T-helper 1 cell treated with Interleukin-12 subunit alpha and Interleukin-12 subunit beta and Interleukin-4 antibody, amounts not matched to agents 30 ng/mL and 1 ng/mL, for 36 hours (primary cell): ENCODE results near the gene PCDHB9. TPM values are rescaled to one million over a fixed set of nuclear protein-coding genes. Genes with fewer than 3 reads are reported as not detected.
"Not testable (repeated sequence)": the region's sequence is repeated elsewhere in the genome, so short reads cannot be mapped to it uniquely, and the experiment has no call there.

Source experiments
- intact Hi-C: fragments of 100-400 bp; cut with micrococcal nuclease; formaldehyde crosslinking; loops from one replicate; pipeline ENCODE4 v1.15.1; 2024
- total RNA-seq: library from RNA; stranded (reverse); gene quantifications from 2 replicates; pipeline ENCODE4 v1.2.3, GENCODE V29; 2022

PCDHB9 gene
- total RNA-seq: not detected in 2 replicates

GRCh38 chr5:141186897-141187512 is at the start of gene PCDHB9:
PCDHB9 (plus strand) TSS chr5:141187161; CDS start chr5:141187319, 158 bp downstream.
- intact Hi-C loops: loop anchor here (5.0 to 10.0 kb wide), 2 partner anchors 342 to 370 kb away; partner anchors contain the start of genes PCDHA8 and PCDHA9

GRCh38 chr5:141137346-141137745 is 49.6 kb upstream of the PCDHB9 start:
- intact Hi-C loops: not testable (repeated sequence)

DNA sequence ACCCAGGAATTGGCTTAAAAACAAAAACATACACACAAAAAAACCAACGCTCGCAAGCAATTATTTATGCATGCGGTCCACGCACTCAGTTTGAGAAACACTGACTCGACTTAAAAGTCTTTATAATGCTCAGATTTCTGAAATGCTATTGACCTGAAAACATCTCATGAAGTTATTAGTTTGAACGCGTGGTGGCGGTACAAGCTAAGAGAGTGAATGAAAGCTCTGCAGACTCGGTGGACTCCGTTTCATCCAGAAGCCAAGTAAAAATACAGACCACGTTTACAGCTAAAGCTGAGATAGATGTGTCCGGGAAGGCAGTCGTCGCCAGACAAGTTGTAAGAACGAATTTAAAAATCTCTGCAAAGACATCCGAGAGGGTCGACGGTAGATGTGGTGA is 37.1 kb upstream of the PCDHB9 start, which contains the start of gene PCDHB6:
Gene PCDHB6 (plus strand): TSS at position 246 of the 400 bp plus-strand sequence. CDS start 201 bp downstream, outside the sequence.
- intact Hi-C loops: loop anchor here (10.0 kb wide), 1 partner anchor 265 kb away; the partner anchor contains the start of gene PCDHA13

DNA sequence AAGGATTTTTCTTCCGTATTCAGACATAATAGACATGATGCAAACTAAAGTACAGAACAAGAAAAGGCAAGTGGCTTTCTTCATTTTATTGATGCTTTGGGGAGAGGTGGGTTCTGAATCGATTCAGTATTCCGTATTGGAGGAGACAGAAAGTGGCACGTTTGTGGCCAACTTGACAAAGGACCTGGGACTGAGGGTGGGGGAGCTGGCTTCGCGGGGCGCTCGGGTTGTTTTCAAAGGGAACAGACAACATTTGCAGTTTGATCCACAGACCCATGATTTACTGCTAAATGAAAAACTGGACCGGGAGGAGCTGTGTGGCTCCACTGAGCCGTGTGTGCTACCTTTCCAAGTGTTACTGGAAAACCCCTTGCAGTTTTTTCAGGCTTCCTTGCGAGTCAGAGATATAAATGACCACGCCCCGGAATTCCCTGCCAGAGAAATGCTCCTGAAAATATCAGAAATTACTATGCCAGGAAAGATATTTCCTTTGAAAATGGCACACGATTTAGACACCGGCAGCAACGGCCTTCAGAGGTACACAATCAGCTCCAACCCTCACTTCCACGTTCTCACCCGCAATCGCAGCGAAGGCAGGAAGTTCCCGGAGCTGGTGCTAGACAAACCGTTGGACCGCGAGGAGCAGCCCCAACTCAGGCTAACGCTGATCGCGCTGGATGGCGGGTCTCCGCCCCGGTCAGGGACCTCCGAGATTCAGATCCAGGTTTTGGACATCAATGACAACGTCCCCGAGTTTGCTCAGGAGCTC is 36.6 kb upstream of the PCDHB9 start:
- intact Hi-C loops: loop anchor here (10.0 kb wide), 1 partner anchor 266 kb away; the partner anchor contains the start of gene PCDHA13

DNA sequence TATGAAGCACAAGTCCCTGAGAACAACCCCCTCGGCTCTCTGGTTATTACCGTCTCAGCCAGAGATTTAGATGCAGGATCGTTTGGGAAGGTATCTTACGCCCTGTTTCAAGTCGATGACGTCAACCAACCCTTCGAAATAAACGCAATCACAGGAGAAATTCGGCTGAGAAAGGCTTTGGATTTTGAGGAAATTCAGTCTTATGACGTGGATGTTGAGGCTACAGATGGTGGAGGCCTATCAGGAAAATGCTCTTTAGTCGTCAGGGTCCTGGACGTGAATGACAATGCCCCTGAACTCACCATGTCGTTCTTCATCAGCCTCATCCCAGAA is 36.0 kb upstream of the PCDHB9 start:
- intact Hi-C loops: loop anchor here (10.0 kb wide), 1 partner anchor 266 kb away; the partner anchor contains the start of gene PCDHA13

DNA sequence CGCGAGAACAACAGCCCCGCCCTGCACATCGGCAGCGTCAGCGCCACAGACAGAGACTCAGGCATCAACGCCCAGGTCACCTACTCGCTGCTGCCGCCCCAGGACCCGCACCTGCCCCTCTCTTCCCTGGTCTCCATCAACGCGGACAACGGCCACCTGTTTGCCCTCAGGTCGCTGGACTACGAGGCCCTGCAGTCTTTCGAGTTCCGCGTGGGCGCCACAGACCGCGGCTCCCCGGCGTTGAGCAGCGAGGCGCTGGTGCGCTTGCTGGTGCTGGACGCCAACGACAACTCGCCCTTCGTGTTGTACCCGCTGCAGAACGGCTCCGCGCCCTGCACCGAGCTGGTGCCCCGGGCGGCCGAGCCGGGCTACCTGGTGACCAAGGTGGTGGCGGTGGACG is 35.3 kb upstream of the PCDHB9 start:
- intact Hi-C loops: loop anchor here (10.0 kb wide), 1 partner anchor 267 kb away; the partner anchor contains the start of gene PCDHA13

DNA sequence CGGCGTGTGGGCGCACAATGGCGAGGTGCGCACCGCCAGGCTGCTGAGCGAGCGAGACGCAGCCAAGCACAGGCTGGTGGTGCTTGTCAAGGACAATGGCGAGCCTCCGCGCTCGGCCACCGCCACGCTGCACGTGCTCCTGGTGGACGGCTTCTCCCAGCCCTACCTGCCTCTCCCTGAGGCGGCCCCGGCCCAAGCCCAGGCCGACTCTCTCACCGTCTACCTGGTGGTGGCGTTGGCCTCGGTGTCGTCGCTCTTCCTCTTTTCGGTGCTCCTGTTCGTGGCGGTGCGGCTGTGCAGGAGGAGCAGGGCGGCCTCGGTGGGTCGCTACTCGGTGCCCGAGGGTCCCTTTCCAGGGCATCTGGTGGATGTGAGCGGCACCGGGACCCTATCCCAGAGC is 34.9 kb upstream of the PCDHB9 start:
- intact Hi-C loops: loop anchor here (10.0 kb wide), 1 partner anchor 267 kb away; the partner anchor contains the start of gene PCDHA13

- intact Hi-C loops: loop anchor here (10.0 kb wide), 1 partner anchor 271 kb away; the partner anchor contains the start of gene PCDHA13
Measured at GRCh38 chr5:141155540-141156374, 31.2 kb upstream of the PCDHB9 start.

- intact Hi-C loops: loop anchor here (10.0 kb wide), 1 partner anchor 273 kb away; the partner anchor contains the start of gene PCDHA13
Measured at GRCh38 chr5:141157356-141157755, 29.6 kb upstream of the PCDHB9 start.

GRCh38 chr5:141157901-141158300 is 29.1 kb upstream of the PCDHB9 start:
- intact Hi-C loops: loop anchor here (10.0 kb wide), 1 partner anchor 273 kb away; the partner anchor contains the start of gene PCDHA13

DNA sequence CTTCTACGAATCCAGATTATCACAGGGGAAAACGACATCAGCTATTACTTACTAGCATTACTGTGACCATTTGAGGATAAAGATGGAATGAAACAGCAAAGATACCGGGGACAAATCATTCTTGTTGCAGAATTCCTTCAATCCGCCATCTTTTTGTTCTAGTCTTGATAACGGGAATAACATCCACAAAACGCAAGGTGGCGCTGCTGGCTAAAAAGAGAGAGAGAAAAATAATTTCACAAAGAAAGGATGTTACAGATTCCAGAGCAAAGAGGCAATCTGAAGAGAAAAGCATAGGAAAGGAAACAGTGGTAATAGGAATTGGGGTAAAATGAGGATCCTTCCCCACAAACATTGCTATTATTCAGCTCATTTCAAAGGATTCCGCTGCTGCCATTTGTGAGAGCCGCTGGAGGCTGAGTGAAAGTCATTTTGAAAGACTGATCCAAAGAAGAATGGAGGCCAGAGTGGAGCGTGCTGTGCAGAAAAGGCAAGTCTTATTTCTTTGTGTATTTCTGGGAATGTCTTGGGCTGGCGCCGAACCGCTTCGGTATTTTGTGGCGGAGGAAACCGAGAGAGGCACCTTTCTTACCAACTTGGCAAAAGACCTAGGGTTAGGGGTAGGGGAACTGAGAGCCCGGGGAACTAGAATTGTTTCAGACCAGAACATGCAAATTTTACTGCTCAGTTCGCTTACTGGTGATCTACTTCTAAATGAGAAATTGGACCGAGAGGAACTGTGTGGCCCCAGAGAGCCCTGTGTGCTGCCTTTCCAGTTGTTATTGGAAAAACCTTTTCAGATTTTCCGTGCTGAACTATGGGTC is 14.4 kb upstream of the PCDHB9 start, which contains the start of gene PCDHB7:
Gene PCDHB7 (plus strand): TSS at position 264 of the 824 bp plus-strand sequence. CDS start 192 bp downstream, at position 456.
- intact Hi-C loops: no loop called here

DNA sequence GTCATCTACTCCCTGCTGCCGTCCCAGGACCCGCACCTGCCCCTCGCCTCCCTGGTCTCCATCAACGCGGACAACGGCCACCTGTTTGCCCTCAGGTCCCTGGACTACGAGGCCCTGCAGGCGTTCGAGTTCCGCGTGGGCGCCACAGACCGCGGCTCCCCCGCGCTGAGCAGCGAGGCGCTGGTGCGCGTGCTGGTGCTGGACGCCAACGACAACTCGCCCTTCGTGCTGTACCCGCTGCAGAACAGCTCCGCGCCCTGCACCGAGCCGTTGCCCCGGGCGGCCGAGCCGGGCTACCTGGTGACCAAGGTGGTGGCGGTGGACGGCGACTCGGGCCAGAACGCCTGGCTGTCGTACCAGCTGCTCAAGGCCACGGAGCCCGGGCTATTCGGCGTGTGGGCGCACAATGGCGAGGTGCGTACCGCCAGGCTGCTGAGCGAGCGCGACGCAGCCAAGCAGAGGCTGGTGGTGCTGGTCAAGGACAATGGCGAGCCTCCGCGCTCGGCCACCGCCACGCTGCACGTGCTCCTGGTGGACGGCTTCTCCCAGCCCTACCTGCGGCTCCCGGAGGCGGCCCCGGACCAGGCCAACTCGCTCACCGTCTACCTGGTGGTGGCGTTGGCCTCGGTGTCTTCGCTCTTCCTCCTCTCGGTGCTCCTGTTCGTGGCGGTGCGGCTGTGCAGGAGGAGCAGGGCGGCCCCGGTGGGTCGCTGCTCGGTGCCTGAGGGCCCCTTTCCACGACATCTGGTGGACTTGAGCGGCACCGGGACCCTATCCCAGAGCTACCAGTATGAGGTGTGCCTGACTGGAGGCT is 12.5 kb upstream of the PCDHB9 start:
- intact Hi-C loops: not testable (repeated sequence)

- intact Hi-C loops: no loop called here
Measured at GRCh38 chr5:141175933-141176332, 11.0 kb upstream of the PCDHB9 start.

DNA sequence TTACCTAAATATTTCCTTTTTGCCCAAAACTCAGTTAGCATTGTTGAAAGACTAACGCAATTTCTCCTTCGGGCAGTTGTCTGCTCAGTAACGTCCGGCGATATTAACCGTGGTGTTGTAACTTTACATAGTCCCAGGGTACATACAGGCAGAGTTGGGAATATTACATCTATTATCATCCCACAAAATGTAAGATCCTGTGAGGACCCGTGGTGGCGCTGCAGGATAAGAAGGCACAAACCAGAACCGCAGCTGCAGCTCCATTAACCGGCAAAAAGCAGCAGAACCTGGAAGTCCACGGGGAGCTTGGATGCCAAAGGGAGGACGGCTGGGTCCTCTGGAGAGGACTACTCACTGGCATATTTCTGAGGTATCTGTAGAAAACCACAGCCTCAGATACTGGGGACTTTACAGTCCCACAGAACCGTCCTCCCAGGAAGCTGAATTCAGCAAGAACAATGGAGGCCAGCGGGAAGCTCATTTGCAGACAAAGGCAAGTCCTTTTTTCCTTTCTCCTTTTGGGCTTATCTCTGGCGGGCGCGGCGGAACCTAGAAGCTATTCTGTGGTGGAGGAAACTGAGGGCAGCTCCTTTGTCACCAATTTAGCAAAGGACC is 9.3 kb upstream of the PCDHB9 start, which contains the start of gene PCDHB8:
Gene PCDHB8 (plus strand): TSS at position 214 of the 615 bp plus-strand sequence. CDS start 245 bp downstream, at position 459.
- intact Hi-C loops: loop anchor here (2.0 kb wide), 1 partner anchor 37 kb away; no protein-coding TSS in a partner anchor

GRCh38 chr5:141179371-141179770 is 7.6 kb upstream of the PCDHB9 start:
- intact Hi-C loops: loop anchor here (2.0 kb wide), 1 partner anchor 35 kb away; no protein-coding TSS in a partner anchor

DNA sequence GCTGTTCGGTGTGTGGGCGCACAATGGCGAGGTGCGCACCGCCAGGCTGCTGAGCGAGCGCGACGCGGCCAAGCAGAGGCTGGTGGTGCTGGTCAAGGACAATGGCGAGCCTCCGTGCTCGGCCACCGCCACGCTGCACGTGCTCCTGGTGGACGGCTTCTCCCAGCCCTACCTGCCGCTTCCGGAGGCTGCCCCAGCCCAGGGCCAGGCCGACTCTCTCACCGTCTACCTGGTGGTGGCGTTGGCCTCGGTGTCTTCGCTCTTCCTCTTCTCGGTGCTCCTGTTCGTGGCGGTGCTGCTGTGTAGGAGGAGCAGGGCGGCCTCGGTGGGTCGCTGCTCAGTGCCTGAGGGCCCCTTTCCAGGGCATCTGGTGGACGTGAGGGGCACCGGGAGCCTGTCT is 7.1 kb upstream of the PCDHB9 start:
- intact Hi-C loops: loop anchor here (2.0 to 10.0 kb wide), 2 partner anchors 35 to 335 kb away; partner anchors contain the start of genes PCDHA8 and PCDHA9

- intact Hi-C loops: loop anchor here (10.0 kb wide), 1 partner anchor 336 kb away; the partner anchor contains the start of genes PCDHA8 and PCDHA9
Measured at GRCh38 chr5:141180313-141180712, 6.6 kb upstream of the PCDHB9 start.

- intact Hi-C loops: loop anchor here (10.0 kb wide), 1 partner anchor 337 kb away; the partner anchor contains the start of genes PCDHA8 and PCDHA9
Measured at GRCh38 chr5:141182248-141182647, 4.7 kb upstream of the PCDHB9 start, which contains the start of gene PCDHB16. PCDHB16 (plus strand) TSS chr5:141182387; CDS start chr5:141182560, 173 bp downstream.
